T-helper 2 cell treated with Interferon-gamma antibody and Interleukin-4, amounts not matched to agents 5 μg/mL and 100 μg/mL, for 36 hours (primary cell): ENCODE data around the gene KANK2.
A peak's percentile ranks its signal among the peaks of the same experiment; 100 is the strongest.
"Not testable (repeated sequence)": the region's sequence is repeated elsewhere in the genome, so short reads cannot be mapped to it uniquely, and the experiment has no call there.

Experiments used
- DNase-seq: peaks from one replicate; pipeline ENCODE4 v3.0.0; 2021; ENCODE audit warnings: low spot score
- H3K27ac Mint-ChIP-seq: one replicate; pipeline ENCODE4 v1.8.0; 2021; ENCODE audit warnings: mild to moderate bottlenecking, mixed read lengths
- H3K27me3 Mint-ChIP-seq: one replicate; pipeline ENCODE4 v1.8.0; 2021; ENCODE audit warnings: low read depth, mixed read lengths
- H3K36me3 Mint-ChIP-seq: one replicate; pipeline ENCODE4 v1.8.0; 2021; ENCODE audit warnings: low read depth, mixed read lengths
- H3K4me1 Mint-ChIP-seq: one replicate; pipeline ENCODE4 v1.8.0; 2021; ENCODE audit warnings: low read depth, mixed read lengths
- H3K4me3 Mint-ChIP-seq: one replicate; pipeline ENCODE4 v1.8.0; 2022; ENCODE audit warnings: mild to moderate bottlenecking, moderate library complexity, mixed read lengths
- H3K9me3 Mint-ChIP-seq: one replicate; pipeline ENCODE4 v1.8.0; 2021; ENCODE audit warnings: mixed read lengths

The KANK2 gene

GRCh38 chr19:11198175-11198534 lies 810 bp upstream of the KANK2 start:
- Mint-ChIP-seq H3K4me1 (peaks cover 4% of the 10 kb centered on the region), H3K36me3 (no peaks in the 10 kb centered on the region), H3K9me3 (no peaks in the 10 kb centered on the region), H3K27ac (no peak overlapping the region), H3K4me3 (peak overlapping the region; percentile 77), H3K27me3 (peaks cover 13% of the 10 kb centered on the region)
- DNase-seq = no peak

- H3K27me3 Mint-ChIP-seq = peaks cover 13% of the 10 kb centered on the region
- H3K27ac Mint-ChIP-seq = no peak overlapping the region
- peaks cover 4% of the 10 kb centered on the region for H3K4me1 Mint-ChIP-seq
- H3K36me3 Mint-ChIP-seq = no peaks in the 10 kb centered on the region
- H3K9me3 Mint-ChIP-seq = no peaks in the 10 kb centered on the region
- H3K4me3 Mint-ChIP-seq = peak overlapping the region; percentile 78
- DNase-seq = no peak
Observed at GRCh38 chr19:11196406-11197287, 698 bp downstream of the KANK2 start.

- H3K36me3 Mint-ChIP-seq = no peaks in the 10 kb centered on the region
- no peak for DNase-seq
- H3K9me3 Mint-ChIP-seq = no peaks in the 10 kb centered on the region
- H3K27ac Mint-ChIP-seq = no peak overlapping the region
- no peak overlapping the region for H3K4me3 Mint-ChIP-seq
- peaks cover 13% of the 10 kb centered on the region for H3K27me3 Mint-ChIP-seq
- H3K4me1 Mint-ChIP-seq = peaks cover 4% of the 10 kb centered on the region
Observed at GRCh38 chr19:11195681-11196080, 1.7 kb downstream of the KANK2 start.

- no peak overlapping the region for H3K4me3 Mint-ChIP-seq
- no peaks in the 10 kb centered on the region for H3K36me3 Mint-ChIP-seq
- H3K27me3 Mint-ChIP-seq = peaks cover 13% of the 10 kb centered on the region
- no peak overlapping the region for H3K27ac Mint-ChIP-seq
- peaks cover 4% of the 10 kb centered on the region for H3K4me1 Mint-ChIP-seq
- DNase-seq = no peak
- no peaks in the 10 kb centered on the region for H3K9me3 Mint-ChIP-seq
Observed at GRCh38 chr19:11194656-11195558, 2.4 kb downstream of the KANK2 start.

GRCh38 chr19:11194173-11194572 lies 3.2 kb downstream of the KANK2 start:
- Mint-ChIP-seq H3K4me3 (no peak overlapping the region), H3K36me3 (no peaks in the 10 kb centered on the region), H3K27ac (no peak overlapping the region), H3K4me1 (peaks cover 4% of the 10 kb centered on the region), H3K27me3 (peaks cover 9% of the 10 kb centered on the region), H3K9me3 (no peaks in the 10 kb centered on the region)
- DNase-seq = no peak

- Mint-ChIP-seq H3K27me3 (peaks cover 9% of the 10 kb centered on the region), H3K4me1 (peaks cover 4% of the 10 kb centered on the region), H3K27ac (no peak overlapping the region), H3K4me3 (no peak overlapping the region), H3K36me3 (no peaks in the 10 kb centered on the region), H3K9me3 (no peaks in the 10 kb centered on the region)
- DNase-seq = no peak
Observed at GRCh38 chr19:11192957-11193939, 4.1 kb downstream of the KANK2 start.

GRCh38 chr19:11191934-11192333 lies 5.4 kb downstream of the KANK2 start:
- Mint-ChIP-seq H3K27ac (no peak overlapping the region), H3K36me3 (no peaks in the 10 kb centered on the region), H3K4me1 (peaks cover 4% of the 10 kb centered on the region), H3K4me3 (no peak overlapping the region), H3K27me3 (peaks cover 9% of the 10 kb centered on the region), H3K9me3 (no peaks in the 10 kb centered on the region)
- DNase-seq = no peak

- Mint-ChIP-seq H3K27me3 (peaks cover 6% of the 10 kb centered on the region), H3K4me1 (peaks cover 3% of the 10 kb centered on the region), H3K36me3 (no peaks in the 10 kb centered on the region), H3K9me3 (no peaks in the 10 kb centered on the region), H3K4me3 (no peak overlapping the region), H3K27ac (no peak overlapping the region)
- no peak for DNase-seq
Observed at GRCh38 chr19:11191273-11191755, 6.0 kb downstream of the KANK2 start.

GRCh38 chr19:11190501-11190900 lies 6.8 kb downstream of the KANK2 start:
- H3K4me1 Mint-ChIP-seq = peaks cover under 1% of the 10 kb centered on the region
- H3K9me3 Mint-ChIP-seq = no peaks in the 10 kb centered on the region
- H3K27me3 Mint-ChIP-seq = peaks cover 1% of the 10 kb centered on the region
- no peaks in the 10 kb centered on the region for H3K36me3 Mint-ChIP-seq
- H3K27ac Mint-ChIP-seq = no peak overlapping the region
- no peak overlapping the region for H3K4me3 Mint-ChIP-seq
- no peak for DNase-seq

GRCh38 chr19:11187441-11187840 lies 9.9 kb downstream of the KANK2 start:
- H3K27me3 Mint-ChIP-seq = peaks cover 2% of the 10 kb centered on the region
- no peak overlapping the region for H3K27ac Mint-ChIP-seq

GRCh38 chr19:11182994-11183393 lies 14.4 kb downstream of the KANK2 start:
- H3K4me1 Mint-ChIP-seq = no peaks in the 10 kb centered on the region
- no peak for DNase-seq
- no peak overlapping the region for H3K27ac Mint-ChIP-seq
- peaks cover 2% of the 10 kb centered on the region for H3K27me3 Mint-ChIP-seq
- no peaks in the 10 kb centered on the region for H3K36me3 Mint-ChIP-seq
- H3K4me3 Mint-ChIP-seq = no peak overlapping the region
- H3K9me3 Mint-ChIP-seq = no peaks in the 10 kb centered on the region

More at GRCh38 chr19:11187441-11187840, 9.9 kb downstream of the KANK2 start:
- no peak for DNase-seq
- H3K36me3 Mint-ChIP-seq = no peaks in the 10 kb centered on the region
- H3K4me3 Mint-ChIP-seq = no peak overlapping the region
- no peaks in the 10 kb centered on the region for H3K9me3 Mint-ChIP-seq
- H3K4me1 Mint-ChIP-seq = no peaks in the 10 kb centered on the region

GRCh38 chr19:11181488-11181887 lies 15.9 kb downstream of the KANK2 start:
- Mint-ChIP-seq H3K27ac (no peak overlapping the region), H3K9me3 (no peaks in the 10 kb centered on the region), H3K4me3 (no peak overlapping the region), H3K27me3 (peaks cover 2% of the 10 kb centered on the region), H3K36me3 (no peaks in the 10 kb centered on the region), H3K4me1 (no peaks in the 10 kb centered on the region)
- DNase-seq = no peak

- not testable (repeated sequence) for H3K27me3 Mint-ChIP-seq, H3K36me3 Mint-ChIP-seq, H3K4me3 Mint-ChIP-seq, H3K4me1 Mint-ChIP-seq, H3K27ac Mint-ChIP-seq, H3K9me3 Mint-ChIP-seq, DNase-seq
Observed at GRCh38 chr19:11180975-11181374, 16.4 kb downstream of the KANK2 start.
